Sigmoid colon (tissue), 4 donors: Measurements from ENCODE around the gene ATP6AP1.

Source experiments
- POLR2A ChIP-seq, 2 donors: fragments of 450-650 bp; IDR thresholded peaks; one replicate each; pipeline ENCODE4 v1.6.1; 2016; ENCODE audit warnings: antibody characterized with exemption in 2 of 2, mild to moderate bottlenecking in 2 of 2, moderate library complexity in 2 of 2
- POLR2AphosphoS5 ChIP-seq, 4 donors: sonication (generic); formaldehyde crosslinking; IDR thresholded peaks; one replicate each; pipeline ENCODE4 v1.6.1; 2017; ENCODE audit warnings: antibody characterized with exemption in 4 of 4
- TF ChIP-seq, protein P1 (sequence below), 4 experiments: fragments of 450-650 bp in 3 of 4; fragments of 200-600 bp in 1 of 4; IDR thresholded peaks; one replicate each; pipeline ENCODE4 v1.5.1; 2016 to 2019; ENCODE audit warnings: antibody characterized with exemption in 4 of 4, mild to moderate bottlenecking in 3 of 4, moderate library complexity in 2 of 4

DNA sequence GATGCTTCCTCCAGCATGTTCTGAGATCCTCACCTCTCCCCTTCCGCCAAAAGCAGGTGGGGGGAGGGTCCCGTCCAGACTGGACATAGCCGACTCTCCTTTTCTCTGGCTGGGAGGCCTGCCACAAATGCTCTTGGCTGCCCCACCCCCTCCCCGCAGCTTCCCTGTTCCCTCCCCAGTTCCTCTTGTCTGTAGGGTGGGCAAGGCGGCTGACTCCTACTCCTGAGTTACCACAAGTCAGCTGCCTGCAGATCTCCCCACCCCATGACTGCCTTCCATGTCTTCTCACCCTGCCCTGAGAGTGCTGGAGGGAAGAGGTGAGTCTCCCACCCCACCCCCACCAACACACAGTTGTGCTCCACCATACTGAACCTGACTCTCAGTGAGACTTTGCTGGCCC lies 2.9 kb downstream of the ATP6AP1 start:
- TF ChIP-seq POLR2AphosphoS5 (IDR thresholded peaks at IDR 0.05) (no peak), POLR2A (IDR thresholded peaks at IDR 0.05) (no peak)
- TF ChIP-seq, protein P1, sequence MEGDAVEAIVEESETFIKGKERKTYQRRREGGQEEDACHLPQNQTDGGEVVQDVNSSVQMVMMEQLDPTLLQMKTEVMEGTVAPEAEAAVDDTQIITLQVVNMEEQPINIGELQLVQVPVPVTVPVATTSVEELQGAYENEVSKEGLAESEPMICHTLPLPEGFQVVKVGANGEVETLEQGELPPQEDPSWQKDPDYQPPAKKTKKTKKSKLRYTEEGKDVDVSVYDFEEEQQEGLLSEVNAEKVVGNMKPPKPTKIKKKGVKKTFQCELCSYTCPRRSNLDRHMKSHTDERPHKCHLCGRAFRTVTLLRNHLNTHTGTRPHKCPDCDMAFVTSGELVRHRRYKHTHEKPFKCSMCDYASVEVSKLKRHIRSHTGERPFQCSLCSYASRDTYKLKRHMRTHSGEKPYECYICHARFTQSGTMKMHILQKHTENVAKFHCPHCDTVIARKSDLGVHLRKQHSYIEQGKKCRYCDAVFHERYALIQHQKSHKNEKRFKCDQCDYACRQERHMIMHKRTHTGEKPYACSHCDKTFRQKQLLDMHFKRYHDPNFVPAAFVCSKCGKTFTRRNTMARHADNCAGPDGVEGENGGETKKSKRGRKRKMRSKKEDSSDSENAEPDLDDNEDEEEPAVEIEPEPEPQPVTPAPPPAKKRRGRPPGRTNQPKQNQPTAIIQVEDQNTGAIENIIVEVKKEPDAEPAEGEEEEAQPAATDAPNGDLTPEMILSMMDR (IDR thresholded peaks at IDR 0.05), result no peak
